A549 (cell line): ENCODE results near the gene DPP10.

Experiments used
- CEBPB ChIP-seq, 2 experiments: fragments of >200 bp in 1 of 2; sonication (Bioruptor Twin) in 1 of 2; formaldehyde crosslinking in 1 of 2; IDR thresholded peaks; 2 replicates each; pipeline ENCODE4 v1.6.1; 2012 to 2016
- CHD2 ChIP-seq: fragments of 150-350 bp; IDR thresholded peaks from 2 replicates; pipeline ENCODE4 v1.6.1; 2014; ENCODE audit warnings: low read length; ENCODE audit not compliant: partially characterized antibody
- CTCF ChIP-seq: fragments of >200 bp; sonication (Bioruptor Twin); formaldehyde crosslinking; IDR thresholded peaks from 3 replicates; pipeline ENCODE4 v1.5.1; 2016
- ELK1 ChIP-seq: fragments of 150-350 bp; IDR thresholded peaks from 2 replicates; pipeline ENCODE4 v1.6.1; 2014; ENCODE audit warnings: low read depth, mild to moderate bottlenecking, low read length
- EP300 ChIP-seq, 2 experiments: fragments of >200 bp; sonication (Bioruptor Twin); formaldehyde crosslinking; IDR thresholded peaks; 2 replicates in 1 of 2; 3 replicates in 1 of 2; pipeline ENCODE4 v1.6.1; 2016 to 2017
- HMGXB4 ChIP-seq: fragments of 250-450 bp; sonication (Bioruptor Pico); IDR thresholded peaks from 2 replicates; pipeline ENCODE4 v1.5.0; 2021; ENCODE audit warnings: mild to moderate bottlenecking, moderate library complexity, borderline replicate concordance
- JUNB ChIP-seq: fragments of >200 bp; sonication (Bioruptor Twin); formaldehyde crosslinking; IDR thresholded peaks from 2 replicates; pipeline ENCODE4 v1.6.1; 2016
- KDM1A ChIP-seq: fragments of 200-600 bp; sonication (generic); IDR thresholded peaks from 2 replicates; pipeline ENCODE4 v1.6.1; 2016; ENCODE audit warnings: low read depth, mild to moderate bottlenecking
- MAZ ChIP-seq: fragments of 150-350 bp; IDR thresholded peaks from 2 replicates; pipeline ENCODE4 v1.6.1; 2014; ENCODE audit warnings: antibody characterized with exemption, low read depth, low read length, borderline replicate concordance
- PBX3 ChIP-seq: IDR thresholded peaks from 2 replicates; pipeline ENCODE4 v1.6.1; 2012
- POLR2A ChIP-seq: IDR thresholded peaks from 2 replicates; pipeline ENCODE4 v1.6.1; 2012; ENCODE audit warnings: mild to moderate bottlenecking, low read length
- REST ChIP-seq: fragments of 200-600 bp; sonication (generic); IDR thresholded peaks from 2 replicates; pipeline ENCODE4 v1.6.1; 2016; ENCODE audit warnings: antibody characterized with exemption, mild to moderate bottlenecking, moderate library complexity

GRCh38 chr2:115569547-115569946 lies 1127.1 kb downstream of the DPP10 start:
- TF ChIP-seq EP300 (IDR thresholded peaks at IDR 0.05) (no peak), CTCF (no peak), ELK1 (no peak), JUNB (no peak), POLR2A (no peak), CHD2 (no peak), CEBPB (IDR thresholded peaks at IDR 0.05) (no peak), KDM1A (no peak), PBX3 (no peak), HMGXB4 (no peak), MAZ (no peak), REST (no peak)
